GM18867 (cell line): ENCODE results near the gene SH2D2A.

ENCODE experiments used
- ATAC-seq: cut with Tn5 transposase; IDR thresholded peaks from one replicate; pipeline ENCODE4 v1.9.1; 2021; ENCODE audit warnings: mild to moderate bottlenecking, moderate library complexity; ENCODE audit not compliant: unreplicated experiment

SH2D2A gene

DNA sequence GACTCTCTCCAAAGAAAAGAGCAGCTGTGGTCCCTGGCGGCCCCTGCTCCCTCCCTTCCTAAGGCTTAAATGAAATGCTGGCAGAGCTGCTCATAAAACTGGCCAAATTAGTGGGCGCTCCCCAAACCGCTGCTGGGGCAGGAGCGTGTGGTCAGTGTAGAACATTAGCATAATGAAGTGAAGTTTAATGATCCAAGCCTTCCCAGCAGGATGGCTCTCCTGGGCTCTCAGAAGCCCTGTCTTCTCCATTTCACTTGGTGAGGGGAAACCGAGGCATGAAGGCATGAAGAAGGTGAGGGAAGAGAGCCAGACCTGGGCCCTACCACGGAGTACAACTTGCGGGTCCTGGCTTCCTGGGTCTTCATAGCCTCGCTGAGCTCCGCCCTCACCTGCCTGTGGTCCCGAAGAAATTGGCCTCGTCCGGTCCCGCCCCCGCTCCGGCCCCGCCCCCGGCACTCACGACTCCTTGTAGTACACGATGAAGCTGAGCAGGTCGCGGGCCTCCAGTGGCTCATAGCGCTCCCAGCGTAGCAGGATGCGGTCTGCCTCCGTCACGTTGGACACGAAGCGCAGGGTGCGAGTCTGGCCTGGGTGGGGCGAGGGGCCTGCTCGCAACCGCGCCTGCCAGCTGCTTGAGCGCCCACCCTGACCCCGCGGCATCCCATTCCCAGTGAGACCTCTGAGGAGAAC, 32.0 kb upstream of the SH2D2A start:
- ATAC-seq = no peak

- ATAC-seq = no peak
Measured at GRCh38 chr1:156847591-156848460, 31.2 kb upstream of the SH2D2A start.

- no peak for ATAC-seq
Measured at GRCh38 chr1:156846643-156847042, 30.0 kb upstream of the SH2D2A start.

DNA sequence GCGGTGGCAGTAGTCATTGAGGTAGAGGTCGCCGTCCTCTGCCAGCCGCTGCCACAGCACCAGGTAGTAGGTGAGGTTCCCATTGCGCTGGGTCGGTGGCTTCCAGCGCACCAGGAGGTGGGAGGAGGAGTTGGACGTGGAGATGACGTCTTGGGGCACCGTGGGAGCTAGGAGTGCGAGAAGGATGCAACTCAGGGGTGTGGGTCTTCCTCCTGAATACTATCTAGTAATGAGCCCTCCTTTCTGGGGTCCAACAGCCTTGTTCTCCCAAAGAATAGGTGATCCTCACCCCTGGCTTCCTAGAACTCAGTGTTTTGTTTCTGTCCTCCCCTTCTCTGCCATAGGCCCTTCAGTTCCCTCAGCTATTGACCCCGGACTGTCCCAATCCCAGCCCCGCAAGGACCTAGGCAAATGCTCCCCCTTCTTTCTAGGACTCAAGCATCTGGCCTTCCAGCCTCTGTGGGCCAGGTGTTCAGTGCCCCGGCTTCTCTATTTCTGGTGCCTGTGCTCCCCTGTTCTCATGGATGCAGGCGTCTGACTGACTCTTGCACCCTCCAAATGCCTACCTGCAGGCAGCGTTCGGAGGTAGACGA, 29.4 kb upstream of the SH2D2A start:
- no peak for ATAC-seq

GRCh38 chr1:156845055-156845952, 28.7 kb upstream of the SH2D2A start:
- ATAC-seq = no peak

GRCh38 chr1:156844638-156845037, 28.0 kb upstream of the SH2D2A start:
- no peak for ATAC-seq

GRCh38 chr1:156844102-156844501, 27.5 kb upstream of the SH2D2A start:
- no peak for ATAC-seq

DNA sequence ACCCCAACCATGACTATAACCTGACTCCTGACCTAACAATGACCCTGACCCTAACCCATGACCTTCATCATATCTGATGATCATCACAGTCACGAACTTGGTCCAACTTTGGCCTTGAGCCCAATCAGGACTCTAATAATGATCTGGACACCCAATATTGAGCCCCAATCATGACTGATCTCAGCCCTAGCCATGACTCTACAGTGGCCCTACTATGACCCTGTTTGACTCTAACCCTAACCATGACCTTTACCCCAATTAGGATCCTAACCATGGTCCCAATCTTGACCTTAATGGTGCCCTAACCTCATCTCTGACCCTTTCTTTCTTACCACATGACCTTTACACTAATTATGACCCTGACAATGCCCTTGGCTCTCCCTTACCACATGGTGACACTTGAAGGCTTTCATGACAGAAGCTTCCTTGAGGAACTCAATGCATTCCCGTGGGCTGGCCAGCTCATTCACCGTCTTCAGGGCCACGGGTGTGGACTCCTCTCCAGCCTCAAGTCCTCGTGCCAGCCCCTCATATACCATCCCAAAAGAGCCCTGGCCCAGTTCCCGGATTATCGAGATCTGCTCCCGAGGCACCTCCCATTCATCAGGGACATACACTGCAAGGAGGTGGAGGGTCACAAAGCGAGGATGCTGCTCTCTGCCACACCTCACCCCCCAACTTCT, 26.1 kb upstream of the SH2D2A start:
- no peak for ATAC-seq

DNA sequence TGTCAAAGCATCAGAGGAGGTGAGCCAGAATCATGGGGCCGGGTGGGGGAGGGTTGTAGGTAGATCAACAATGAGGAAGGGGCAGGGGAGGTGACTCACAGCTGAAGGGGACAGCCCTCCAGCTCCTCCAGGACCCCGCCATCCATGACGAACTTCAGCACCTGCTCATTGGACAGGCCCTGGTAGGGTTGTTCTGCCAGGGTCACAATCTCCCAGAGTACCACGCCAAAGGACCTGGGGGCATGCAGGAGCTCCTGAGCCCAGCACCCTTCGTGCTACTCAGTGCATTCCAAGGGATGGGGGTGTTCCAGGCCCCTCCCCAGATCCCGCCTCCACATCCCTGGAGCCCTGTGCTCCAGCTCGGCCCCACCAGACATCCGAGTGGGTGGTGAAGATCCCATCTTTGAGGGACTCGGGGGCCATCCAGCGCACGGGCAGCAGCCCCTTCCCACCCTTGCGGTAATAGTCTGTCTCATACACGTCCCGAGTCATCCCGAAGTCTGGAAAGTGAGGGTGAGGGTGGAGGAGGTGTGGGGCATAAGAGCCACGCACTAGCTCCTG, 24.7 kb upstream of the SH2D2A start:
- no peak for ATAC-seq

- ATAC-seq = no peak
Measured at GRCh38 chr1:156840898-156841279, 24.2 kb upstream of the SH2D2A start.

- no peak for ATAC-seq
Measured at GRCh38 chr1:156840186-156840897, 23.7 kb upstream of the SH2D2A start.

- no peak for ATAC-seq
Measured at GRCh38 chr1:156839426-156840109, 22.9 kb upstream of the SH2D2A start.

DNA sequence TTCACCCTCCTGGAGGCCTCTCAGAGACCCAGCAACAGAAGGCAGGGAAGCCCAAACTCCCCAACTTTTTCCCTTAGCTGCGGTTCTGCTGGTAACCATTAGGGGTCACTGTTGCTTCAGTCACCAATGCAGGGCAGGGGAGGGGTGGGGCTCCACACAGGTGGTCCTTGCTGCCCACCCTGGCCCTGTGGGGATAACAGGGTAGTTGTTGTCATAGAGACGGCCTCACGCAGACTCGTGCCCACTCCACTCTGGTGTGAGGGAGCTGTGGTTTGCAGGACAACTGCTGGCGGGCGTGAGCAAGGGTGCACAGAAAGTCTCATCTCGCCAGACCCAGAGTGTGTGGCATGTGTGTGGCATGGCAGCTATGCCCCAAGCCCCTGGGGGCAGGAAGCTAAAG, 22.3 kb upstream of the SH2D2A start:
- no peak for ATAC-seq

DNA sequence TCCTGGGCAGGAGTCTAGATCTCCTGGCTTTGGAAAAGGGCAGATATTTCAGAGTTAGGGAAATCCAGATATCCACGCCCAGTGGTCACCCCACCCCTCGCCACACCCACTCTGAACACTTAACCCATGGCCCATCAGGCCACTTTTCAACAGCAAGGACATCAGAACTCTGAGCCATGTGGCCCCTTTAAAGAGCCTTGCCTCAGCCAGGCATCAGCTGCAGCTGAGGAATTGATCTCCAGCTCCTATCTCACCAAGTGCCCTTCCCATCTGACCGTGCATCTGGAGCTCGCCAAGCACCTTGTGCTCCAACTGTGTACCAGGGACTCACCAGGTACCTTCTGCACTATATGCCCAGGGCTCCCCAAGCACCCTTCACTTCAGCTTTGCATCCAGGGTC, 20.2 kb upstream of the SH2D2A start:
- no peak for ATAC-seq

DNA sequence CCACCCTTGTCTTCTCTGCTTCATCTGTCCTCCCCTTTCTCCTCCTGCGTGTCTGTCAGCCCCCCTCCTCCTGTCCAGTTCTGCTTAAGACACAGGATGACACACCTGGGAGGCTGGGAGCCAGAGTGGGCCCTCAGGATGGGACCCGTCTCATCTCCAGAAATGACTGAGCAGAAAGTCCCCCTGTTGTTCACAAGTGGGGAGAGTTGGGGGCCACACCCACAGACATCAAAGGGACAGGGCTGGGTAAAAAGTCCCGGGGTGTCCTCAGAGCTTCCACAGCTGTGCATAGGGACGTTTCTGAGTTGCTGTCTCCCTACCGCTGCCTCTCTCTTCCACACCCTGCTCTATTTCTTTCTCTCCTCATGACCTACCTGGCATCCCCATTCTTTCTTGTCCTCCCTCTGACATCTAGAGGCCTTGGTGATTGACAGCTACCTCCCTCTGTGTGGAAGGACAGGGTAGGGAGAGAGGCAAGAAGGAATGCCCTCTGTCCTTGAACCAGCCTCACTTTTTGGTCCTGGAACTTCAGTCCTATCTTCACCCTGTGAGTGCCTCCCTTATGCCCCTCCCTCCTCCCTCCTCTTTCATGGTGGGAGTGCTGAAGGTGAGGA, 19.5 kb upstream of the SH2D2A start:
- no peak for ATAC-seq

GRCh38 chr1:156834322-156834721, 17.7 kb upstream of the SH2D2A start:
- ATAC-seq = no peak

GRCh38 chr1:156833603-156834002, 17.0 kb upstream of the SH2D2A start:
- ATAC-seq = no peak

- no peak for ATAC-seq
Measured at GRCh38 chr1:156832434-156832833, 15.8 kb upstream of the SH2D2A start.
